ENCODE results near the gene C10orf90.

The C10orf90 gene

GRCh38 chr10:126431816-126432215 is 238.7 kb downstream of the C10orf90 start:
- Histone ChIP-seq H3K9ac (ENCODE audit: low read depth, low read length, poor library complexity) (no peak overlapping the region), H3K27ac (replicated peaks; ENCODE audit: low read length) (no peak overlapping the region), H2BK120ac (ENCODE audit: low read depth, low read length) (no peak overlapping the region), H3K4me2 (ENCODE audit: insufficient read depth, low read length, poor library complexity, severe bottlenecking) (no peak overlapping the region), H3K4me1 (ENCODE audit: control insufficient read depth in 2 of 2, insufficient read depth in 1 of 2, low read depth in 1 of 2, low read length in 2 of 2) (no peaks in the 10 kb centered on the region), H2AK5ac (ENCODE audit: low read depth, low read length) (no peak overlapping the region), H3K4ac (ENCODE audit: low read length) (no peak overlapping the region), H3K23ac (ENCODE audit: low read depth, low read length, poor library complexity) (no peak overlapping the region), H2AFZ (ENCODE audit: low read length) (no peak overlapping the region), H3K27me3 (ENCODE audit: control insufficient read depth in 3 of 3, insufficient read depth in 3 of 3, low read depth in 1 of 3, low read length in 3 of 3) (peaks cover 0 to 4% (median 0%) of the 10 kb centered on the region in 3 experiments), H2BK5ac (ENCODE audit: low read length) (no peak overlapping the region), H3K36me3 (replicated peaks in 1 of 2; ENCODE audit: control insufficient read depth in 2 of 2, insufficient read depth in 2 of 2, low read length in 2 of 2) (no peaks in the 10 kb centered on the region), H3K18ac (ENCODE audit: low read length) (no peak overlapping the region), H3K79me1 (ENCODE audit: low read depth, low read length) (no peaks in the 10 kb centered on the region), H3K9me3 (replicated peaks in 1 of 2; ENCODE audit: control insufficient read depth in 2 of 2, insufficient read depth in 1 of 2, low read depth in 1 of 2, low read length in 2 of 2) (no peaks in the 10 kb centered on the region), H4K91ac (ENCODE audit: low read depth, low read length, poor library complexity) (no peak overlapping the region), H3K4me3 (ENCODE audit: low read length in 2 of 2) (no peak overlapping the region), H3K14ac (ENCODE audit: low read length) (no peak overlapping the region), H2BK15ac (ENCODE audit: low read length) (no peak overlapping the region), H4K8ac (ENCODE audit: low read depth, low read length) (no peak overlapping the region), H2BK12ac (ENCODE audit: low read length) (no peak overlapping the region)
- DNase-seq (ENCODE audit: low spot score) = no peak
- no CpG with 5 or more reads among the region's 2 CpGs for WGBS, 2 donors (ENCODE audit: extremely low coverage in 2 of 2, insufficient read length in 2 of 2, insufficient replicate concordance in 1 of 2)

DNA sequence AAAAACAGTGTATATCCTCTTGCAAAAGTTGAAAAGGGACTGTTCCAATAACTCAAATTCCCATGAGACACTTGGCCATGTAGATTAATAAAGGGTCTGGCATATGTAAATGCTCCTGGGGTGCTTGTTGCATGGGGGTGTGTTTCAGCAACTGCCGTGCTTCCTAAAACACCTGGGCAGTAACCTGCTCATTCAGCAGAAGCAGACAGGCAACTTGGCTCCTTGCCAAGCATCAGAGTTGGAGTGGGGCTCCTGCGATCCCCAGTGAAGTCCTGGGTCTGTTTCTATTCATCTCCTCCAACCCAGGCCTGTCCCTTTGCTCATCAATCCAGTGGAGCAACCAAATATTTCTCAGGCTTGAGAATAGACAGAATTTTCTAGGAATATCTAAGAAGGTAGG is 240.0 kb downstream of the C10orf90 start:
- Histone ChIP-seq H3K14ac (ENCODE audit: low read length) (no peak overlapping the region), H3K18ac (ENCODE audit: low read length) (no peak overlapping the region), H3K4me1 (ENCODE audit: control insufficient read depth in 2 of 2, insufficient read depth in 1 of 2, low read depth in 1 of 2, low read length in 2 of 2) (no peaks in the 10 kb centered on the region), H3K23ac (ENCODE audit: low read depth, low read length, poor library complexity) (no peak overlapping the region), H3K4me2 (ENCODE audit: insufficient read depth, low read length, poor library complexity, severe bottlenecking) (no peak overlapping the region), H2BK15ac (ENCODE audit: low read length) (no peak overlapping the region), H3K79me1 (ENCODE audit: low read depth, low read length) (no peaks in the 10 kb centered on the region), H2BK12ac (ENCODE audit: low read length) (no peak overlapping the region), H4K8ac (ENCODE audit: low read depth, low read length) (no peak overlapping the region), H2BK120ac (ENCODE audit: low read depth, low read length) (no peak overlapping the region), H3K36me3 (replicated peaks in 1 of 2; ENCODE audit: control insufficient read depth in 2 of 2, insufficient read depth in 2 of 2, low read length in 2 of 2) (no peaks in the 10 kb centered on the region), H4K91ac (ENCODE audit: low read depth, low read length, poor library complexity) (no peak overlapping the region), H3K4me3 (ENCODE audit: low read length in 2 of 2) (no peak overlapping the region), H2AK5ac (ENCODE audit: low read depth, low read length) (no peak overlapping the region), H2BK5ac (ENCODE audit: low read length) (no peak overlapping the region), H3K27me3 (ENCODE audit: control insufficient read depth in 3 of 3, insufficient read depth in 3 of 3, low read depth in 1 of 3, low read length in 3 of 3) (peaks cover 0 to 4% (median 0%) of the 10 kb centered on the region in 3 experiments), H2AFZ (ENCODE audit: low read length) (no peak overlapping the region), H3K27ac (replicated peaks; ENCODE audit: low read length) (no peak overlapping the region), H3K4ac (ENCODE audit: low read length) (no peak overlapping the region), H3K9me3 (replicated peaks in 1 of 2; ENCODE audit: control insufficient read depth in 2 of 2, insufficient read depth in 1 of 2, low read depth in 1 of 2, low read length in 2 of 2) (no peaks in the 10 kb centered on the region), H3K9ac (ENCODE audit: low read depth, low read length, poor library complexity) (no peak overlapping the region)
- no peak for DNase-seq (ENCODE audit: low spot score)
- no CpG with 5 or more reads among the region's 2 CpGs for WGBS, 2 donors (ENCODE audit: extremely low coverage in 2 of 2, insufficient read length in 2 of 2, insufficient replicate concordance in 1 of 2)

- no peak overlapping the region for H4K8ac ChIP-seq (ENCODE audit: low read depth, low read length)
- no CpG with 5 or more reads among the region's 4 CpGs for WGBS, 2 donors (ENCODE audit: extremely low coverage in 2 of 2, insufficient read length in 2 of 2, insufficient replicate concordance in 1 of 2)
- no peak overlapping the region for H3K9ac ChIP-seq (ENCODE audit: low read depth, low read length, poor library complexity)
- no peak overlapping the region for H2BK15ac ChIP-seq (ENCODE audit: low read length)
- no peak overlapping the region for H2BK120ac ChIP-seq (ENCODE audit: low read depth, low read length)
- no peak overlapping the region for H4K91ac ChIP-seq (ENCODE audit: low read depth, low read length, poor library complexity)
- no peak overlapping the region for H2AK5ac ChIP-seq (ENCODE audit: low read depth, low read length)
- no peak overlapping the region for H2BK12ac ChIP-seq (ENCODE audit: low read length)
- no peak overlapping the region for H3K4me2 ChIP-seq (ENCODE audit: insufficient read depth, low read length, poor library complexity, severe bottlenecking)
- no peak overlapping the region for H2BK5ac ChIP-seq (ENCODE audit: low read length)
- no peak overlapping the region for H3K4me3 ChIP-seq (ENCODE audit: low read length in 2 of 2)
- H3K27me3 ChIP-seq (ENCODE audit: control insufficient read depth in 3 of 3, insufficient read depth in 3 of 3, low read depth in 1 of 3, low read length in 3 of 3) = peaks cover 0 to 4% (median 0%) of the 10 kb centered on the region in 3 experiments
- H3K14ac ChIP-seq (ENCODE audit: low read length) = no peak overlapping the region
- peaks cover 0 to under 1% of the 10 kb centered on the region in 2 donors for H3K9me3 ChIP-seq (replicated peaks in 1 of 2; ENCODE audit: control insufficient read depth in 2 of 2, insufficient read depth in 1 of 2, low read depth in 1 of 2, low read length in 2 of 2)
- H3K18ac ChIP-seq (ENCODE audit: low read length) = no peak overlapping the region
- no peak overlapping the region for H3K4ac ChIP-seq (ENCODE audit: low read length)
- no peaks in the 10 kb centered on the region for H3K4me1 ChIP-seq (ENCODE audit: control insufficient read depth in 2 of 2, insufficient read depth in 1 of 2, low read depth in 1 of 2, low read length in 2 of 2)
- no peaks in the 10 kb centered on the region for H3K79me1 ChIP-seq (ENCODE audit: low read depth, low read length)
- H3K36me3 ChIP-seq (replicated peaks in 1 of 2; ENCODE audit: control insufficient read depth in 2 of 2, insufficient read depth in 2 of 2, low read length in 2 of 2) = no peaks in the 10 kb centered on the region
- DNase-seq (ENCODE audit: low spot score) = no peak
- H3K23ac ChIP-seq (ENCODE audit: low read depth, low read length, poor library complexity) = no peak overlapping the region
- H2AFZ ChIP-seq (ENCODE audit: low read length) = no peak overlapping the region
- no peak overlapping the region for H3K27ac ChIP-seq (replicated peaks; ENCODE audit: low read length)
Measured at GRCh38 chr10:126429275-126429674, 241.2 kb downstream of the C10orf90 start.

- Histone ChIP-seq H3K4ac (ENCODE audit: low read length) (no peak overlapping the region), H3K9me3 (replicated peaks in 1 of 2; ENCODE audit: control insufficient read depth in 2 of 2, insufficient read depth in 1 of 2, low read depth in 1 of 2, low read length in 2 of 2) (peaks cover 6 to 7% of the 10 kb centered on the region in 2 donors), H3K36me3 (replicated peaks in 1 of 2; ENCODE audit: control insufficient read depth in 2 of 2, insufficient read depth in 2 of 2, low read length in 2 of 2) (no peaks in the 10 kb centered on the region), H2BK12ac (ENCODE audit: low read length) (no peak overlapping the region), H2BK5ac (ENCODE audit: low read length) (no peak overlapping the region), H3K4me3 (ENCODE audit: low read length in 2 of 2) (no peak overlapping the region), H3K9ac (ENCODE audit: low read depth, low read length, poor library complexity) (no peak overlapping the region), H3K4me1 (ENCODE audit: control insufficient read depth in 2 of 2, insufficient read depth in 1 of 2, low read depth in 1 of 2, low read length in 2 of 2) (no peaks in the 10 kb centered on the region), H3K18ac (ENCODE audit: low read length) (no peak overlapping the region), H3K23ac (ENCODE audit: low read depth, low read length, poor library complexity) (no peak overlapping the region), H2AK5ac (ENCODE audit: low read depth, low read length) (no peak overlapping the region), H3K27me3 (ENCODE audit: control insufficient read depth in 3 of 3, insufficient read depth in 3 of 3, low read depth in 1 of 3, low read length in 3 of 3) (peaks cover 0 to 4% (median 0%) of the 10 kb centered on the region in 3 experiments), H2BK15ac (ENCODE audit: low read length) (no peak overlapping the region), H3K4me2 (ENCODE audit: insufficient read depth, low read length, poor library complexity, severe bottlenecking) (no peak overlapping the region), H4K8ac (ENCODE audit: low read depth, low read length) (no peak overlapping the region), H3K14ac (ENCODE audit: low read length) (no peak overlapping the region), H3K79me1 (ENCODE audit: low read depth, low read length) (no peaks in the 10 kb centered on the region), H2BK120ac (ENCODE audit: low read depth, low read length) (no peak overlapping the region), H3K27ac (replicated peaks; ENCODE audit: low read length) (no peak overlapping the region), H2AFZ (ENCODE audit: low read length) (no peak overlapping the region), H4K91ac (ENCODE audit: low read depth, low read length, poor library complexity) (no peak overlapping the region)
- WGBS, 2 donors (ENCODE audit: extremely low coverage in 2 of 2, insufficient read length in 2 of 2, insufficient replicate concordance in 1 of 2) = no CpG with 5 or more reads among the region's 8 CpGs
- DNase-seq (ENCODE audit: low spot score) = no peak
Measured at GRCh38 chr10:126425489-126426065, 244.9 kb downstream of the C10orf90 start.
